Spleen (tissue), 11 donors: ENCODE measurements around the gene DOCK4. TPM values are rescaled to one million over a fixed set of nuclear protein-coding genes. Genes with fewer than 3 reads are reported as not detected.

Source experiments
- DNase-seq: peaks from one replicate; pipeline ENCODE4 v3.0.0-alpha.2; 2020
- H3K27ac ChIP-seq, 8 donors: fragments of 200-600 bp; sonication (generic) in 7 of 8; 1 replicate in 4 of 8; 2 replicates in 4 of 8; pipeline versions ENCODE4 v1.5.0 to v1.8.0; 2016 to 2021; ENCODE audit warnings: inconsistent platforms in 4 of 8, mild to moderate bottlenecking in 4 of 8, moderate library complexity in 1 of 8
- H3K27me3 ChIP-seq, 7 donors: fragments of 200-600 bp; sonication (generic) in 6 of 7; replicated peaks in 1 of 7; 1 replicate in 4 of 7; 2 replicates in 3 of 7; pipeline versions ENCODE4 v1.5.0 to v1.8.0; 2016 to 2021; ENCODE audit warnings: inconsistent platforms in 3 of 7, mild to moderate bottlenecking in 1 of 7
- H3K36me3 ChIP-seq, 6 donors: fragments of 200-600 bp; sonication (generic) in 5 of 6; 1 replicate in 4 of 6; 2 replicates in 2 of 6; pipeline versions ENCODE4 v1.5.0 to v1.8.0; 2016 to 2021; ENCODE audit warnings: inconsistent platforms in 2 of 6
- H3K4me1 ChIP-seq, 6 donors: fragments of 200-600 bp; sonication (generic) in 5 of 6; 1 replicate in 3 of 6; 2 replicates in 3 of 6; pipeline versions ENCODE4 v1.5.0 to v1.8.0; 2016 to 2021; ENCODE audit warnings: inconsistent platforms in 3 of 6
- H3K4me3 ChIP-seq, 8 donors: fragments of 200-600 bp; sonication (generic) in 7 of 8; 1 replicate in 4 of 8; 2 replicates in 4 of 8; pipeline versions ENCODE4 v1.5.0 to v1.8.0; 2016 to 2021; ENCODE audit warnings: inconsistent platforms in 4 of 8, mild to moderate bottlenecking in 4 of 8, moderate library complexity in 2 of 8
- H3K9me3 ChIP-seq, 8 donors: fragments of 200-600 bp; sonication (generic) in 7 of 8; 1 replicate in 4 of 8; 2 replicates in 4 of 8; pipeline versions ENCODE4 v1.5.0 to v1.8.0; 2016 to 2021; ENCODE audit warnings: inconsistent platforms in 4 of 8
- CTCF ChIP-seq, 11 experiments: fragments of 200-600 bp in 7 of 11; fragments of 450-650 bp in 4 of 11; sonication (generic) in 4 of 11; IDR thresholded peaks in 8 of 11; conservative IDR thresholded peaks in 3 of 11; 1 replicate in 7 of 11; 2 replicates in 4 of 11; pipeline versions ENCODE4 v1.4.0 to v1.8.0; 2016 to 2021; ENCODE audit warnings: antibody characterized with exemption in 11 of 11, inconsistent platforms in 4 of 11, mild to moderate bottlenecking in 1 of 11
- POLR2A ChIP-seq, 3 donors: fragments of 450-650 bp; IDR thresholded peaks; one replicate each; pipeline ENCODE4 v1.5.1; 2017; ENCODE audit warnings: antibody characterized with exemption in 3 of 3, mild to moderate bottlenecking in 1 of 3
- POLR2AphosphoS5 ChIP-seq, 3 donors: sonication (generic); formaldehyde crosslinking; IDR thresholded peaks; one replicate each; pipeline ENCODE4 v1.5.1; 2017; ENCODE audit warnings: antibody characterized with exemption in 3 of 3
- WGBS, 5 donors: extraction: QIAGEN DNeasy Blood & Tissue Kit in 3 of 5; methylation state at CpG; one replicate each; pipeline versions ENCODE4 v1.1.5 to v1.1.7; 2013 to 2018; 5-methylcytosine and 5-hydroxymethylcytosine counted together
- intact Hi-C: fragments of 100-400 bp; cut with DNase I; formaldehyde crosslinking; loops from one replicate; pipeline ENCODE4 v1.15.0; 2023; ENCODE audit warnings: low total_unique reads
- polyA plus RNA-seq, 3 donors: library from polyadenylated mRNA; stranded (reverse); fragments of 200-250 nt; gene quantifications; one replicate each; pipeline ENCODE4 v1.2.1, GENCODE V29; 2013
- total RNA-seq, 7 donors: library from RNA; depleted of rRNA in 3 of 7; stranded (reverse); fragments of >200 nt in 3 of 7; fragmentation: NEBNext Ultra II Directional in 4 of 7; extraction: Animal tissue kit (Norgen Biotek cat#: 25700) in 4 of 7; gene quantifications; one replicate each; pipeline versions ENCODE4 v1.1.0 to v1.2.1, GENCODE V29; 2016 to 2021
- donor health status: healthy with polysubstance abuse.
- donor health status: DM: no; HTN: no; CAD: no; lungs with moderate emphysema.
- donor health status: DM: no; HTN: no; CAD: no.
- donor health status: Bipolar disorder and iron deficiency.
- donor health status: healthy.
- donor health status: DM: no; HTN: no; CAD: no.
- donor health status: DM: yes; HTN: yes; CAD: no.

Gene DOCK4
- total and polyA plus RNA-seq, 10 donors, result 1.4 to 26.9 (median 14.2) TPM

- Histone ChIP-seq H3K27ac (no peak overlapping the region), H3K36me3 (no peaks in the 10 kb centered on the region), H3K9me3 (peaks cover 0 to 6% (median 0%) of the 10 kb centered on the region in 8 donors), H3K4me3 (no peak overlapping the region), H3K27me3 (no peaks in the 10 kb centered on the region), H3K4me1 (no peaks in the 10 kb centered on the region)
- TF ChIP-seq POLR2A (IDR thresholded peaks at IDR 0.05) (no peak), CTCF (IDR thresholded peaks at IDR 0.05 in 8 of 11, conservative IDR thresholded peaks at IDR 0.05 in 3 of 11) (no peak), POLR2AphosphoS5 (IDR thresholded peaks at IDR 0.05) (no peak)
- 82 to 87% (median 84%) methylated on average over 3 of the region's 3 CpGs for WGBS, 5 donors
- no peak for DNase-seq
- intact Hi-C loops, result no loop called here
Observed at GRCh38 chr7:112069879-112070321, 136.3 kb downstream of the DOCK4 start.

- 92 to 96% (median 95%) methylated on average over 4 of the region's 4 CpGs for WGBS, 5 donors
- no peaks in the 10 kb centered on the region for H3K9me3 ChIP-seq
- DNase-seq, result no peak
- no peak overlapping the region for H3K4me3 ChIP-seq
- TF ChIP-seq CTCF (IDR thresholded peaks at IDR 0.05 in 8 of 11, conservative IDR thresholded peaks at IDR 0.05 in 3 of 11) (no peak), POLR2A (IDR thresholded peaks at IDR 0.05) (no peak), POLR2AphosphoS5 (IDR thresholded peaks at IDR 0.05) (no peak)
- no peak overlapping the region for H3K27ac ChIP-seq
- H3K4me1 ChIP-seq, result no peaks in the 10 kb centered on the region
- intact Hi-C loops, result no loop called here
- no peaks in the 10 kb centered on the region for H3K36me3 ChIP-seq
- no peaks in the 10 kb centered on the region for H3K27me3 ChIP-seq
Observed at GRCh38 chr7:112068967-112069366, 137.2 kb downstream of the DOCK4 start.

GRCh38 chr7:112067632-112068540 lies 138.3 kb downstream of the DOCK4 start:
- Histone ChIP-seq H3K4me1 (no peaks in the 10 kb centered on the region), H3K36me3 (no peaks in the 10 kb centered on the region), H3K27ac (no peak overlapping the region), H3K9me3 (no peaks in the 10 kb centered on the region), H3K4me3 (no peak overlapping the region), H3K27me3 (no peaks in the 10 kb centered on the region)
- TF ChIP-seq CTCF (IDR thresholded peaks at IDR 0.05 in 8 of 11, conservative IDR thresholded peaks at IDR 0.05 in 3 of 11), result no peak
- TF ChIP-seq POLR2AphosphoS5 (IDR thresholded peaks at IDR 0.05), result no peak
- no peak for TF ChIP-seq POLR2A (IDR thresholded peaks at IDR 0.05)
- 80 to 94% (median 89%) methylated on average over 5 of the region's 5 CpGs for WGBS, 5 donors
- no peak for DNase-seq
- intact Hi-C loops, result no loop called here

- WGBS, 5 donors, result 72 to 85% (median 79%) methylated on average over 2 of the region's 2 CpGs
- Histone ChIP-seq H3K9me3 (no peaks in the 10 kb centered on the region), H3K4me3 (no peak overlapping the region), H3K27ac (no peak overlapping the region), H3K4me1 (no peaks in the 10 kb centered on the region), H3K27me3 (no peaks in the 10 kb centered on the region), H3K36me3 (no peaks in the 10 kb centered on the region)
- intact Hi-C loops, result no loop called here
- DNase-seq, result no peak
- TF ChIP-seq POLR2AphosphoS5 (IDR thresholded peaks at IDR 0.05), result no peak
- no peak for TF ChIP-seq POLR2A (IDR thresholded peaks at IDR 0.05)
- no peak for TF ChIP-seq CTCF (IDR thresholded peaks at IDR 0.05 in 8 of 11, conservative IDR thresholded peaks at IDR 0.05 in 3 of 11)
Observed at GRCh38 chr7:112067200-112067599, 139.0 kb downstream of the DOCK4 start.
